Daoy (cell line): Measurements from ENCODE around the gene GNMT. TPM values are rescaled to one million over a fixed set of nuclear protein-coding genes. Genes with fewer than 3 reads are reported as not detected.

Experiments
- DNase-seq: peaks from one replicate; pipeline ENCODE4 v3.0.0-alpha.2; 2015; ENCODE audit warnings: low read depth
- total RNA-seq: library from RNA; depleted of rRNA; stranded (reverse); fragments of >200 nt; shearing (Covaris generic); gene quantifications from 2 replicates; pipeline ENCODE4 v1.2.3, GENCODE V29; 2014; rRNA removed

Gene GNMT
- 1.5 TPM in 1 of 2 replicates, not detected in the other for total RNA-seq

GRCh38 chr6:42960243-42961019 is at the start of gene GNMT:
Gene GNMT (plus strand): TSS chr6:42960754. CDS start chr6:42960768, 14 bp downstream.
- peak; percentile 55 for DNase-seq

- DNase-seq: no peak
These were observed 49.2 kb upstream of the GNMT start for GRCh38 chr6:42911171-42912021.

GRCh38 chr6:42914546-42914945 is 46.0 kb upstream of the GNMT start:
- no peak for DNase-seq

- DNase-seq: no peak
These were observed 44.8 kb upstream of the GNMT start, which contains the start of gene PTCRA for GRCh38 chr6:42915732-42916131. Gene PTCRA (plus strand): TSS chr6:42916053. CDS start chr6:42916070, 17 bp downstream.

GRCh38 chr6:42916288-42916687 is 44.3 kb upstream of the GNMT start:
- no peak for DNase-seq

GRCh38 chr6:42921801-42922200 is 38.8 kb upstream of the GNMT start:
- DNase-seq: no peak

- DNase-seq: no peak
These were observed 36.9 kb upstream of the GNMT start for GRCh38 chr6:42923666-42924065.

- DNase-seq: no peak
These were observed 35.2 kb upstream of the GNMT start for GRCh38 chr6:42925248-42925857.

- DNase-seq: peak; percentile 99
These were observed 31.4 kb upstream of the GNMT start, which contains the start of gene CNPY3 for GRCh38 chr6:42928986-42929820. Gene CNPY3 (plus strand): TSS chr6:42929480. CDS start chr6:42929571, 91 bp downstream.

- DNase-seq: peak; percentile 70
These were observed 30.7 kb upstream of the GNMT start for GRCh38 chr6:42929821-42930360.

GRCh38 chr6:42932412-42932811 is 28.1 kb upstream of the GNMT start:
- DNase-seq: no peak

- no peak for DNase-seq
These were observed 27.3 kb upstream of the GNMT start for GRCh38 chr6:42933205-42933604.

GRCh38 chr6:42935322-42935721 is 25.2 kb upstream of the GNMT start:
- DNase-seq: no peak

GRCh38 chr6:42936398-42936797 is 24.2 kb upstream of the GNMT start:
- DNase-seq: no peak

GRCh38 chr6:42937548-42938427 is 22.8 kb upstream of the GNMT start:
- no peak for DNase-seq

- DNase-seq: no peak
These were observed 22.1 kb upstream of the GNMT start for GRCh38 chr6:42938428-42938796.

GRCh38 chr6:42938987-42939809 is 21.4 kb upstream of the GNMT start:
- no peak for DNase-seq

GRCh38 chr6:42939810-42940167 is 20.8 kb upstream of the GNMT start:
- no peak for DNase-seq

GRCh38 chr6:42940493-42941045 is 20.0 kb upstream of the GNMT start:
- DNase-seq: no peak
